Esophagus muscularis mucosa (tissue), 4 donors: ENCODE data around the gene NUDT1.

Source experiments
- EP300 ChIP-seq: sonication (generic); formaldehyde crosslinking; IDR thresholded peaks from one replicate; pipeline ENCODE4 v1.6.1; 2017; ENCODE audit warnings: antibody characterized with exemption
- POLR2A ChIP-seq: fragments of 450-650 bp; IDR thresholded peaks from one replicate; pipeline ENCODE4 v1.6.1; 2017; ENCODE audit warnings: antibody characterized with exemption, moderate library complexity, mild to moderate bottlenecking, low read depth
- POLR2AphosphoS5 ChIP-seq, 2 donors: sonication (generic); formaldehyde crosslinking; IDR thresholded peaks; one replicate each; pipeline ENCODE4 v1.6.1; 2017; ENCODE audit warnings: antibody characterized with exemption in 2 of 2
- TF ChIP-seq, protein P1 (sequence below), 3 experiments: fragments of 200-600 bp in 2 of 3; fragments of 450-650 bp in 1 of 3; sonication (generic) in 2 of 3; IDR thresholded peaks; one replicate each; pipeline ENCODE4 v1.5.1; 2017 to 2019; ENCODE audit warnings: antibody characterized with exemption in 3 of 3, mild to moderate bottlenecking in 2 of 3, moderate library complexity in 1 of 3

DNA sequence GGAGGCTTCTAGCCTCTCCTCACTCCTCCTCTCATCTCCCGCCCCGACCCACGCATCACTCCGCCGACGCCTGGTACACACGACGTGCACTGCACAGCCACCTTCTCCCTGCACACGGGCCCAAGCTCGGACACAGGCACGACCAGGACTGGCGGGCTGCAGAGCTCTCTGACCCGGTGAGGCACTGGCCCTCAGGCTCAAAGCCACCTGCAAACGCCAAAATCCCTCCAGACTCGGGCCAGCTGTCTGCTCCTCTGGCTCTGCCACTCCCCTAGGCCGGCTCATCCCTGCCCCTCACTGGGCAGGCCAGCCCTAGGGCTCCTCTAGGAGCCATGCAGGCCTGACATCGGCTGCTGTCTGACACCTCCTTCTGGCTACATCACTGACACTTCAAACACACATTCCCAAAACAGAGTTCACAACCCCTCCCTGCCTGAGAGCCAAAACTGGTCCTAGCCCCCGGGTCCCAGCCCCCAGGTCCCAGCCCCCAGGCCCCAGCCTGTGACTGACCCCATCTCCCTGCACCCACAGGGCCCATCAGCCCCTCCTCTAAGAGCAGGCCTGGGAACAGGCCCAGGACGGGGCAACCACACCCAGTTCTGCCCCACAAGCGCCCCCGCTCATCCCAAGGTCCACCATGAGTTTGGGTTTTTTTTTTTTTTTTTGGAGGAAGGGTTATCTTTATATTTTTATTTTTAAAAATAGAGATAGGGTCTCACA, 44.4 kb upstream of the NUDT1 start:
- TF ChIP-seq EP300 (no peak), POLR2AphosphoS5 (IDR thresholded peaks at IDR 0.05) (no peak), POLR2A (no peak)
- TF ChIP-seq, protein P1, sequence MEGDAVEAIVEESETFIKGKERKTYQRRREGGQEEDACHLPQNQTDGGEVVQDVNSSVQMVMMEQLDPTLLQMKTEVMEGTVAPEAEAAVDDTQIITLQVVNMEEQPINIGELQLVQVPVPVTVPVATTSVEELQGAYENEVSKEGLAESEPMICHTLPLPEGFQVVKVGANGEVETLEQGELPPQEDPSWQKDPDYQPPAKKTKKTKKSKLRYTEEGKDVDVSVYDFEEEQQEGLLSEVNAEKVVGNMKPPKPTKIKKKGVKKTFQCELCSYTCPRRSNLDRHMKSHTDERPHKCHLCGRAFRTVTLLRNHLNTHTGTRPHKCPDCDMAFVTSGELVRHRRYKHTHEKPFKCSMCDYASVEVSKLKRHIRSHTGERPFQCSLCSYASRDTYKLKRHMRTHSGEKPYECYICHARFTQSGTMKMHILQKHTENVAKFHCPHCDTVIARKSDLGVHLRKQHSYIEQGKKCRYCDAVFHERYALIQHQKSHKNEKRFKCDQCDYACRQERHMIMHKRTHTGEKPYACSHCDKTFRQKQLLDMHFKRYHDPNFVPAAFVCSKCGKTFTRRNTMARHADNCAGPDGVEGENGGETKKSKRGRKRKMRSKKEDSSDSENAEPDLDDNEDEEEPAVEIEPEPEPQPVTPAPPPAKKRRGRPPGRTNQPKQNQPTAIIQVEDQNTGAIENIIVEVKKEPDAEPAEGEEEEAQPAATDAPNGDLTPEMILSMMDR (IDR thresholded peaks at IDR 0.05) = no peak
